Prostate gland (tissue), 2 donors: ENCODE data around the gene DMD.

ENCODE experiments used
- CTCF ChIP-seq, 4 experiments: fragments of 200-600 bp in 2 of 4; fragments of 450-650 bp in 2 of 4; sonication (generic) in 2 of 4; IDR thresholded peaks; 1 replicate in 3 of 4; 2 replicates in 1 of 4; pipeline ENCODE4 v1.5.1; 2016 to 2019; ENCODE audit warnings: antibody characterized with exemption in 4 of 4, mild to moderate bottlenecking in 2 of 4, moderate library complexity in 2 of 4
- POLR2A ChIP-seq: fragments of 450-650 bp; IDR thresholded peaks from one replicate; pipeline ENCODE4 v1.6.1; 2016; ENCODE audit warnings: antibody characterized with exemption, mild to moderate bottlenecking

- TF ChIP-seq CTCF (IDR thresholded peaks at IDR 0.05) (no peak), POLR2A (no peak)
Measured at GRCh38 chrX:31542566-31542965, 1668.8 kb downstream of the DMD start.
